Skeletal muscle tissue (tissue), 4 donors: ENCODE results near the gene FBXO48. TPM values are rescaled to one million over a fixed set of nuclear protein-coding genes. Genes with fewer than 3 reads are reported as not detected.
"Not testable (repeated sequence)": the region's sequence is repeated elsewhere in the genome, so short reads cannot be mapped to it uniquely, and the experiment has no call there.

Source experiments
- H3K27ac ChIP-seq: one replicate; pipeline ENCODE4 v1.7.0; 2013; ENCODE audit warnings: mild to moderate bottlenecking, low read depth, low read length, inconsistent platforms
- H3K27me3 ChIP-seq, 3 donors: one replicate each; pipeline ENCODE4 v1.7.0; 2013; ENCODE audit warnings: low read length in 3 of 3; ENCODE audit not compliant: control insufficient read depth in 3 of 3, insufficient read depth in 3 of 3
- H3K36me3 ChIP-seq, 3 donors: one replicate each; pipeline ENCODE4 v1.7.0; 2013; ENCODE audit warnings: low read length in 3 of 3; ENCODE audit not compliant: control insufficient read depth in 3 of 3, insufficient read depth in 3 of 3
- H3K4me1 ChIP-seq, 3 donors: one replicate each; pipeline ENCODE4 v1.7.0; 2013; ENCODE audit warnings: low read length in 3 of 3, mild to moderate bottlenecking in 3 of 3; ENCODE audit not compliant: control insufficient read depth in 3 of 3, insufficient read depth in 3 of 3
- H3K4me3 ChIP-seq, 3 donors: one replicate each; pipeline ENCODE4 v1.7.0; 2013; ENCODE audit warnings: low read length in 3 of 3
- H3K9ac ChIP-seq, 3 donors: one replicate each; pipeline ENCODE4 v1.7.0; 2013; ENCODE audit warnings: low read length in 3 of 3, mild to moderate bottlenecking in 3 of 3, moderate library complexity in 2 of 3, low read depth in 1 of 3
- H3K9me3 ChIP-seq, 3 donors: one replicate each; pipeline ENCODE4 v1.7.0; 2013; ENCODE audit warnings: low read length in 3 of 3; ENCODE audit not compliant: control insufficient read depth in 3 of 3
- total RNA-seq: library from RNA; depleted of rRNA; stranded (reverse); fragments of >200 nt; gene quantifications from one replicate; pipeline ENCODE4 v1.2.3, GENCODE V29; 2014
- donor health status: Osteomylitis.

Gene FBXO48
- total RNA-seq, 1 donor from 2014 or later: under 0.01 TPM

DNA sequence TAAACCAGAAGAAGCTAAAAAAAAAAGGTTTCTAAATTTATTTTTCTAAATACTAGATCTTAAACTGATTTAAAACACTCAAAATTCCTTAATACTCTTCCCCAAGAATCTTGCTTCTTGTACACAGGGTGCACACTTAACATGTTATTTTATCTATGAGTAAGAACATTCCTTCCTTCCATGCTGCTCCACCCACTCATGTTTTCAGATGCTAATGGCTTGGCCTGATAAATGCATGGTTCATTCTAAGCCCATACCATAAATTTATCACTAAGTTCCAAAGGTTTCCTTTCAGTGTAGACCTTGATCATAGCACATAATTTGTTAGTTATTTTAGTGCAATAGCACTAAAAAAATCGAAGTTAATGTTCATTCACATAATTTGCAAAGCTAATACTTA lies 8.1 kb downstream of the FBXO48 start:
- no peaks in the 10 kb centered on the region for H3K27me3 ChIP-seq
- H3K9me3 ChIP-seq: no peaks in the 10 kb centered on the region
- no peaks in the 10 kb centered on the region for H3K36me3 ChIP-seq
- no peak overlapping the region for H3K4me3 ChIP-seq
- H3K4me1 ChIP-seq: no peaks in the 10 kb centered on the region
- no peak overlapping the region for H3K27ac ChIP-seq
- no peak overlapping the region for H3K9ac ChIP-seq

DNA sequence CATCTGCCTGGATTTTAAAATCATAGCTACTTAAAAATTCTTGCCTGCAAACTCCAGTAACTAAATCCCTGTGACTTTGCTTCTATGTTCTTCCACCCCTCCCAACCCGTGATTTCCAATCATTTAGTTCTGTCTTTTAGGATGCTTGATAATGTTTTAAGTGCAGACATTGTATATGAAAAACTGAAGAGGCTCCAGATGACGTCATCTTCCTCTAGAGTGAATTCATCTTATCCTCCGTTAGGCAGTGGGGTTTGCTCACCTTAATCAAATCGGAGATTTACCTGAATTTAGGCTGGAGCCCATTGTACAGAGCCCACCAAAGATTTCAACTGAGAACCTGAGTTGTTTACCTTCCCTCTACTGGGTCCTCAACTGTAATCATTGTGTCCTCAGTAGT lies 10.9 kb downstream of the FBXO48 start:
- Histone ChIP-seq H3K4me3 (no peak overlapping the region), H3K9me3 (no peaks in the 10 kb centered on the region), H3K27ac (no peak overlapping the region), H3K4me1 (no peaks in the 10 kb centered on the region), H3K27me3 (no peaks in the 10 kb centered on the region), H3K36me3 (no peaks in the 10 kb centered on the region), H3K9ac (no peak overlapping the region)

DNA sequence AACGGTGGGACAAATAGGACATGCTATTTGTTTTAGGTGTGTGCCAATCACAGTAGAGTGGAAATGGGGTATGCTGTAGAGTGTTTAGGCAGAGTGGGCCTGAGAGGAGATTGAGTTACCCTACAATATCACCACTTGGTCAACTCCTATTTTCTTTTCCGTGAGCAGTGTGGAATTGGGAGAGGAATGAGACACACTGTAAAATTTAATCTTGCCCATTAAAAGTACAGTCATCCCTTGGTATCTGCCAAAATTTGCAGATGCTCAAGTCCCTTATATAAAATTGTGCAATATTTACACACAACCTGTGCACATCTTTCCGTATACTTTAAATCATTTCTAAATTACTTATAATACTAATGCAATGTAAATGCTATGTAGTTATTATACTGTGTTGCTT lies 12.4 kb downstream of the FBXO48 start:
- Histone ChIP-seq H3K27ac (no peak overlapping the region), H3K9me3 (no peaks in the 10 kb centered on the region), H3K4me3 (no peak overlapping the region), H3K36me3 (no peaks in the 10 kb centered on the region), H3K9ac (no peak overlapping the region), H3K4me1 (no peaks in the 10 kb centered on the region), H3K27me3 (no peaks in the 10 kb centered on the region)

DNA sequence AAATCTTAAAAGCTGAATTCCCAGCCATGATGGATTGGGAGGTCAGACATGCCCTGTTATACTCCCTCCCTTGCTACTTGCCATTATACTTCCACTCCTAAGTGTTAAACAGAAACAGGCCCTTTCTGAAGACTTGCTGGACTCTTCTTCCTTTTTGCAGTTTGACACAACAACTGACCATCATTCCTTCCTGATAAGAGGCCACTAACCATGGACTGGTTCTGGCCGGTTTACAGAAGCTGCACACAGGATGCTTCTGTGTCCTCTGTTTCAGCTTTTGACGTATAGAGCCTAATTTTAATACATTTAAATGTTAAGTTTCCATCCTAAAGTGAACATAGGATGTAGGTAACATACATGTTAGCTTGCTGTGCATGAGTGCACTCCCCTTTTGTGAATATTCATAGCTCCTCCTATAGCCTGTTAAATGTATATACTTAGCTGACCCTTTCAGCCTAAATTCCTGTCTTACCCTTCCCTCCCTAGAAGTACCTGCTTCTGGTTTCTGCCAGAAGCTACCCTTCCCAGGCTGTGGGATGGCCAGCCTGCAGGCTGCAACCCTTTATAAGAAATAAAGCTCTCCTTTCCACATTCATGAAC lies 13.2 kb downstream of the FBXO48 start:
- peaks cover 0 to 3% (median 0%) of the 10 kb centered on the region in 3 donors for H3K9me3 ChIP-seq
- no peak overlapping the region for H3K4me3 ChIP-seq
- H3K4me1 ChIP-seq: no peaks in the 10 kb centered on the region
- no peaks in the 10 kb centered on the region for H3K36me3 ChIP-seq
- no peak overlapping the region for H3K9ac ChIP-seq
- H3K27me3 ChIP-seq: no peaks in the 10 kb centered on the region
- H3K27ac ChIP-seq: no peak overlapping the region

DNA sequence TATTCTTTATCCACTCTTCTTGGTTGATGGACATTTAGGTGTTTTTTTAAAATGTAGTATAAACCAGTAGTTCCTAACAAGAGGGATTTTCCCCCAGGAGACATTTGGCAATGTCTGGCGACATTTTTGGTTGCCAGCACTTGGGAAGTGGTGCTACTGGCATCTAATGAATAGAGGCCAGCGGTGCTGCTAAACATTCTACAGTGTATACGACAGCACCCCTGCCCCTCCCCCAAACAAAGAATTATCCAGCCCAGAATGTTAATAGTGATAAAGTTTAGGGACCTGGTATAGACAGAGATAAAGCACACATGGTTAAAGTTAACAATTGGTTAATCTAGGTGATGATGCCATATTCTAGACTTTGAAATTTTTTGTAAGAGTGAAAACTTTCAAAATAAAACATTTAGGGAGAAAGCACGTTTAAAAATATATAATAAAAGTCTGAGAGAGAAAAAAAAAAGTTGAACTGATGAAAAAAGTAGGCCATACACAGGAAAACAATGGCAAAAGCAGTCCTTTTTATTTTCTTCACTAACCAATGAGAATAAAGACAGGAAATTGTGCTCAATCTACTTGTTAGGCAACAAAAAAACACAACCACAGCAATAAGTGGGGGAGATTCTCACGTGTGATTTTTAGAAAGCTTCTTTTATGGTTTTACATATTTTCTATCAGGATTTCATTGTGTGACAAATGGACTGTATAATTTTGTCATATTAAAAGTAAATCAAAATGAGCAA lies 14.8 kb downstream of the FBXO48 start:
- no peaks in the 10 kb centered on the region for H3K36me3 ChIP-seq
- no peaks in the 10 kb centered on the region for H3K4me1 ChIP-seq
- H3K4me3 ChIP-seq: no peak overlapping the region
- no peaks in the 10 kb centered on the region for H3K27me3 ChIP-seq
- H3K9ac ChIP-seq: no peak overlapping the region
- no peak overlapping the region for H3K27ac ChIP-seq
- H3K9me3 ChIP-seq: peaks cover 0 to 3% (median 3%) of the 10 kb centered on the region in 3 donors

DNA sequence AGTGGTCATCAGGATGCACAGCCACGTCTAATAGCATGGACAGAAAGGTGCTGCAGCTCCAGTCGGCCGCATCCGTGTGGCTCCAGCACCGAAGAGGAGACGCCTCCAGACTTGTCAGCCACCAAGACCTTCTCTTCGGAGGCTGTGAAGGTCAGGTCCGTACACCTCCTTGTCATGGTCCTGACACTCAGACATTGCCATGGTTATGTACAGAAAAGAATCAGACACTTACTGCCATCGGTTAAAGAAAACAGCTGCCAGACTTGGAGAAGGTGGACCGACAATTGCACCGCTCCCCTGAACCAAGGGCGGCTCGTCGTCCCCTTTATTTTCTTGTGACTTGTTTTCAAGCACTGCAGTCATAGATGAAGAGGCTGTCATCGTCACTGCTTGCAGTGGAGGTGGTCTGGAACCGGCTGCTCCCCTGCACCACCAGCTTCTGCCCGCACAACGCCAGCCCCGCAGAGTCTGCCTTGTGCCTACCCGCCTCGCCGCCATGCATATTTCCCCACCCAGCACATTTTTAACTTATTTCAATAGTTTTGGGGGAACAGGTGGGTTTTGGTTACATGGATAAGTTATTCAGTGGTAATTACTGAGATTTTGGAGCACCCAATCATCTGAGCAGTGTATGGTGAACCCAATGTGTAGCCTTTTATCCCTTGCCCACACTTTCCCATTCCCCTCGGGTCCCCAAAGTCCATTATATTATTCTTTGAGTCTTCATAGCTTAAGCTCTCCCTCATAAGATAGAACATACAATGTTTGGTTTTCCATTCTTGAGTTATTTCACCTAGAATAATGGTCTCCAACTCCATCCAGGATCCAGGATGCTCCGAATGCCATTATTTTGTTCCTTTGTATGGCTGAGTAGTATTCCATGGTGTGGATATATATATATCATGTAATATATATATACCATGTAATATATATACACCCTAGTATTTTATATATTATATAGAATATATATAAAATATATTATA lies 18.1 kb downstream of the FBXO48 start:
- H3K36me3 ChIP-seq: no peaks in the 10 kb centered on the region
- H3K4me1 ChIP-seq: no peaks in the 10 kb centered on the region
- H3K27me3 ChIP-seq: no peaks in the 10 kb centered on the region
- no peak overlapping the region for H3K9ac ChIP-seq
- peaks cover 0 to 5% (median 3%) of the 10 kb centered on the region in 3 donors for H3K9me3 ChIP-seq
- no peak overlapping the region for H3K4me3 ChIP-seq
- H3K27ac ChIP-seq: no peak overlapping the region

DNA sequence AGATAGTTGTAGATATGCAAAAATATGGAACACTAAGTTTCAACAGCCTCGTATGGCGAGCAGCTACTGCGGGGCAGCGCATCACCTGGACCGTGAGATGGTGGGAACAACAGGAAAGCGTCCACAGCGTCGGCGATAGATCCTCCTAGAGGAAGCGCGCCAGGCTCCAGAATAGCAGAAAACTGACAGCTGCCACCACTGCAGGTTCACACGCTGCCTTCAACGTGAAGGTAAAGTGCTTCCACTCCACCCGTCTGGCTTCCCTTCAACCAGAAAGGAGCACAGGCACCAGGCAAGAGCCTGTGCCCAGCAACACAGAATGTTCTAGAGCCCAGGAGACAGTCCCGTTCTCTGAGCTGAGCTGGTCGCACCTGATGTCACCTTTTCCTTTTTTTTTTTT lies 20.0 kb downstream of the FBXO48 start:
- Histone ChIP-seq H3K36me3 (no peaks in the 10 kb centered on the region), H3K27ac (no peak overlapping the region), H3K27me3 (no peaks in the 10 kb centered on the region), H3K4me1 (no peaks in the 10 kb centered on the region), H3K9me3 (peaks cover 0 to 5% (median 3%) of the 10 kb centered on the region in 3 donors), H3K4me3 (no peak overlapping the region), H3K9ac (no peak overlapping the region)

DNA sequence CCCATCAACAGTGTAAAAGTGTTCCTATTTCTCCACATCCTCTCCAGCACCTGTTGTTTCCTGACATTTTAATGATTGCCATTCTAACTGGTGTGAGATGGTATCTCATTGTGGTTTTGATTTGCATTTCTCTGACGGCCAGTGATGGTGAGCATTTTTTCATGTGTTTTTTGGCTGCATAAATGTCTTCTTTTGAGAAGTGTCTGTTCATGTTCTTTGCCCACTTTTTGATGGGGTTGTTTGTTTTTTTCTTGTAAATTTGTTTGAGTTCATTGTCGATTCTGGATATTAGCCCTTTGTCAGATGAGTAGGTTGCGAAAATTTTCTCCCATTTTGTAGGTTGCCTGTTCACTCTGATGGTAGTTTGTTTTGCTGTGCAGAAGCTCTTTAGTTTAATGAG lies 20.7 kb downstream of the FBXO48 start:
- H3K36me3 ChIP-seq, H3K9me3 ChIP-seq, H3K4me3 ChIP-seq, H3K4me1 ChIP-seq, H3K27me3 ChIP-seq, H3K9ac ChIP-seq, H3K27ac ChIP-seq: not testable (repeated sequence)

DNA sequence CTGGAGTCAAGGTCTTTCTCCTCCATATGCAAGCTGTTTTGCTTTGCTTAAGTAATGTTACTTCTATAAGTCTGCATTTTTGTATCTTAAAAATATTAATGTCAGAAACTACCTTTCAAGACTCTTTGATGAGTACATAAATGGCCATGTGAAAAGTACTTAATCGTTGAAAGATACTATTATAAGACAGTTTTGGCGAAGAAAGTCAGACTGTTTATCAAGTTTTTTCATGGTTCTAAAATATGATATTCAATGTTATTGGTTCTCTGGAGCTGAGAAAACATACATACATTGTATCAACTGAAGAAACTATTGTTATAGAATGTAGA lies 25.1 kb downstream of the FBXO48 start:
- Histone ChIP-seq H3K9ac (no peak overlapping the region), H3K36me3 (no peaks in the 10 kb centered on the region), H3K4me1 (peaks cover 0 to 8% (median 4%) of the 10 kb centered on the region in 3 donors), H3K9me3 (no peaks in the 10 kb centered on the region), H3K4me3 (no peak overlapping the region), H3K27me3 (no peaks in the 10 kb centered on the region), H3K27ac (no peak overlapping the region)
